Right lobe of liver (tissue), 6 donors: Measurements from ENCODE around the gene RAP1GAP2. TPM values are rescaled to one million over a fixed set of nuclear protein-coding genes. Genes with fewer than 3 reads are reported as not detected.

ENCODE experiments used
- ATAC-seq, 4 donors: fragments of 200-7000 bp; cut with Tn5 transposase; one replicate each; pipeline ENCODE4 v1.9.1; 2020; ENCODE audit warnings: mild to moderate bottlenecking in 4 of 4, moderate library complexity in 4 of 4
- DNase-seq, 3 donors: peaks; one replicate each; pipeline ENCODE4 v3.0.0-alpha.2; 2020
- H3K27ac ChIP-seq, 3 donors: fragments of 200-600 bp; one replicate each; pipeline ENCODE4 v1.8.0; 2022
- H3K27me3 ChIP-seq, 2 donors: fragments of 200-600 bp; one replicate each; pipeline ENCODE4 v1.8.0; 2022
- H3K36me3 ChIP-seq, 4 donors: fragments of 200-600 bp; sonication (generic) in 1 of 4; one replicate each; pipeline versions ENCODE4 v1.5.1 to v1.8.0; 2017 to 2022; ENCODE audit warnings: control low read depth in 1 of 4
- H3K4me1 ChIP-seq, 4 donors: fragments of 200-600 bp; sonication (generic) in 1 of 4; one replicate each; pipeline versions ENCODE4 v1.5.1 to v1.8.0; 2017 to 2022; ENCODE audit warnings: control low read depth in 1 of 4
- H3K4me3 ChIP-seq, 3 donors: fragments of 200-600 bp; one replicate each; pipeline ENCODE4 v1.8.0; 2022
- H3K9me3 ChIP-seq, 4 donors: fragments of 200-600 bp; sonication (generic) in 1 of 4; one replicate each; pipeline versions ENCODE4 v1.5.1 to v1.8.0; 2017 to 2022; ENCODE audit warnings: control low read depth in 1 of 4
- POLR2A ChIP-seq: fragments of 450-650 bp; IDR thresholded peaks from one replicate; pipeline ENCODE4 v1.6.1; 2017; ENCODE audit warnings: antibody characterized with exemption, mild to moderate bottlenecking
- WGBS: methylation state at CpG from one replicate; pipeline ENCODE4 v1.1.6; 2018; ENCODE audit warnings: low coverage, low lambda C conversion rate; ENCODE audit not compliant: insufficient coverage; ENCODE audit errors: missing lambda C conversion rate; 5-methylcytosine and 5-hydroxymethylcytosine counted together
- intact Hi-C, 2 donors: fragments of 100-400 bp; cut with DNase I; formaldehyde crosslinking; loops; one replicate each; pipeline versions ENCODE4 v1.11.2 to v1.14.1; 2022
- total RNA-seq, 6 experiments: library from RNA; depleted of rRNA in 2 of 6; stranded (reverse); fragments of >200 nt in 2 of 6; fragmentation: NEBNext Ultra II Directional in 3 of 6; extraction: Animal tissue kit (Norgen Biotek cat#: 25700) in 3 of 6; gene quantifications; one replicate each; pipeline versions ENCODE4 v1.1.0 to v1.2.4, GENCODE V29; 2016 to 2023
- TF ChIP-seq, protein P1 (sequence below), 4 donors: fragments of 200-600 bp in 3 of 4; fragments of 450-650 bp in 1 of 4; IDR thresholded peaks; one replicate each; pipeline versions ENCODE4 v1.5.1 to v1.8.0; 2016 to 2022; ENCODE audit warnings: antibody characterized with exemption in 4 of 4, mild to moderate bottlenecking in 2 of 4
- donor health status: DM: no; HTN: yes; CAD: no.
- donor health status: DM: no; HTN: no; CAD: no.
- donor health status: DM: no; HTN: no; CAD: no.
- donor health status: DM: no; HTN: yes; CAD: no.
- donor health status: DM: no; HTN: yes; CAD: no.

RAP1GAP2 gene
- total RNA-seq, 6 experiments from 2014 or later = 1.0 to 3.8 (median 1.8) TPM

GRCh38 chr17:2980904-2981246 lies 184.6 kb downstream of the RAP1GAP2 start:
- H3K9me3 ChIP-seq = no peaks in the 10 kb centered on the region
- H3K4me3 ChIP-seq = no peak overlapping the region
- no peak for ATAC-seq
- H3K4me1 ChIP-seq = no peaks in the 10 kb centered on the region
- no peaks in the 10 kb centered on the region for H3K27me3 ChIP-seq
- TF ChIP-seq, protein P1, sequence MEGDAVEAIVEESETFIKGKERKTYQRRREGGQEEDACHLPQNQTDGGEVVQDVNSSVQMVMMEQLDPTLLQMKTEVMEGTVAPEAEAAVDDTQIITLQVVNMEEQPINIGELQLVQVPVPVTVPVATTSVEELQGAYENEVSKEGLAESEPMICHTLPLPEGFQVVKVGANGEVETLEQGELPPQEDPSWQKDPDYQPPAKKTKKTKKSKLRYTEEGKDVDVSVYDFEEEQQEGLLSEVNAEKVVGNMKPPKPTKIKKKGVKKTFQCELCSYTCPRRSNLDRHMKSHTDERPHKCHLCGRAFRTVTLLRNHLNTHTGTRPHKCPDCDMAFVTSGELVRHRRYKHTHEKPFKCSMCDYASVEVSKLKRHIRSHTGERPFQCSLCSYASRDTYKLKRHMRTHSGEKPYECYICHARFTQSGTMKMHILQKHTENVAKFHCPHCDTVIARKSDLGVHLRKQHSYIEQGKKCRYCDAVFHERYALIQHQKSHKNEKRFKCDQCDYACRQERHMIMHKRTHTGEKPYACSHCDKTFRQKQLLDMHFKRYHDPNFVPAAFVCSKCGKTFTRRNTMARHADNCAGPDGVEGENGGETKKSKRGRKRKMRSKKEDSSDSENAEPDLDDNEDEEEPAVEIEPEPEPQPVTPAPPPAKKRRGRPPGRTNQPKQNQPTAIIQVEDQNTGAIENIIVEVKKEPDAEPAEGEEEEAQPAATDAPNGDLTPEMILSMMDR (IDR thresholded peaks at IDR 0.05) = no peak
- TF ChIP-seq POLR2A = no peak
- no CpG with 5 or more reads among the region's 8 CpGs for WGBS
- no peaks in the 10 kb centered on the region for H3K36me3 ChIP-seq
- H3K27ac ChIP-seq = no peak overlapping the region
- intact Hi-C loops = no loop called here
- DNase-seq = peak in 1 of 3 donors; percentile 32

DNA sequence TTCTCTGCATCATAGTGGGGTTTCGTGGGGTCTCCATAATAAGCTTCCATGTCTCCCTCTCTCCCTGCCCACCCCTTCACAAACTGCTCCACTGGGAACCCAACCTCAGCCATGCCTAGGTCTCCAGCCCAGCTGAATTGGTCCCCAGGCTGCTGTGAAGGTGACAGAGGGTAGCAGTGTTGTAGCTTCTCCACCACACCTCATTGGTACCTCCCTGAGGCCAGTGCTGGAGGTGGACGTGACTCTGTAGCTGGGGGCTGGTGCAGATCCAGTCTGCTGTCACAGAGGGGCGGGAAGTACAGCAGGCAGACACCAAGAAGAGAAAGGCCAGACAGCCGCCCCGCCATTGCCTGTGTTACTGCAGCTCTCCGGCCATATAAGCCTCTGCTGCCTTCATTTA lies 185.1 kb downstream of the RAP1GAP2 start:
- TF ChIP-seq POLR2A = no peak
- TF ChIP-seq, protein P1 (IDR thresholded peaks at IDR 0.05) = no peak
- H3K9me3 ChIP-seq = no peaks in the 10 kb centered on the region
- no peaks in the 10 kb centered on the region for H3K36me3 ChIP-seq
- DNase-seq (peak in 1 of 3 donors; percentile 31), ATAC-seq (no peak)
- intact Hi-C loops = no loop called here
- 65% methylated on average over 2 of the region's 6 CpGs for WGBS
- no peak overlapping the region for H3K4me3 ChIP-seq
- no peaks in the 10 kb centered on the region for H3K4me1 ChIP-seq
- no peak overlapping the region for H3K27ac ChIP-seq
- no peaks in the 10 kb centered on the region for H3K27me3 ChIP-seq

GRCh38 chr17:2982854-2983253 lies 186.6 kb downstream of the RAP1GAP2 start:
- Histone ChIP-seq H3K27ac (no peak overlapping the region), H3K27me3 (no peaks in the 10 kb centered on the region), H3K36me3 (no peaks in the 10 kb centered on the region), H3K9me3 (no peaks in the 10 kb centered on the region), H3K4me3 (no peak overlapping the region), H3K4me1 (no peaks in the 10 kb centered on the region)
- ATAC-seq (peak in 2 of 4 donors; percentile 22 to 34), DNase-seq (peak in 1 of 3 donors; percentile 46)
- TF ChIP-seq, protein P1 (IDR thresholded peaks at IDR 0.05) = no peak
- no peak for TF ChIP-seq POLR2A
- WGBS = 70% methylated on average over 10 of the region's 18 CpGs
- intact Hi-C loops = no loop called here

GRCh38 chr17:2983255-2983654 lies 187.0 kb downstream of the RAP1GAP2 start:
- TF ChIP-seq POLR2A = no peak
- TF ChIP-seq, protein P1 (IDR thresholded peaks at IDR 0.05) = no peak
- 72% methylated on average over 9 of the region's 9 CpGs for WGBS
- intact Hi-C loops = no loop called here
- Histone ChIP-seq H3K4me3 (no peak overlapping the region), H3K27me3 (no peaks in the 10 kb centered on the region), H3K27ac (no peak overlapping the region), H3K9me3 (no peaks in the 10 kb centered on the region), H3K4me1 (no peaks in the 10 kb centered on the region), H3K36me3 (no peaks in the 10 kb centered on the region)
- no peak for DNase-seq
- ATAC-seq = no peak

- no peak overlapping the region for H3K27ac ChIP-seq
- WGBS = 67% methylated on average over 2 of the region's 5 CpGs
- intact Hi-C loops = no loop called here
- TF ChIP-seq, protein P1 (IDR thresholded peaks at IDR 0.05) = no peak
- H3K9me3 ChIP-seq = no peaks in the 10 kb centered on the region
- no peaks in the 10 kb centered on the region for H3K36me3 ChIP-seq
- DNase-seq (peak in 1 of 3 donors; percentile 1), ATAC-seq (no peak)
- no peak overlapping the region for H3K4me3 ChIP-seq
- no peaks in the 10 kb centered on the region for H3K4me1 ChIP-seq
- no peaks in the 10 kb centered on the region for H3K27me3 ChIP-seq
These were observed 189.1 kb downstream of the RAP1GAP2 start for GRCh38 chr17:2985318-2985717.
